CD4-positive, alpha-beta T cell treated with Interleukin-4 for 4 hours (primary cell): ENCODE results near the gene PROP1.
"Not testable (repeated sequence)": the region's sequence is repeated elsewhere in the genome, so short reads cannot be mapped to it uniquely, and the experiment has no call there.

Source experiments
- DNase-seq: peaks from one replicate; pipeline ENCODE4 v3.0.0-alpha.2; 2020

Gene PROP1

GRCh38 chr5:177943805-177944736 lies 52.0 kb downstream of the PROP1 start:
- DNase-seq: peak; percentile 27

- DNase-seq: not testable (repeated sequence)
Measured at GRCh38 chr5:177942896-177943295, 53.1 kb downstream of the PROP1 start.
